GM19452 (cell line): ENCODE data around the gene CFAP53.
A peak's percentile ranks its signal among the peaks of the same experiment; 100 is the strongest.

ENCODE experiments used
- ATAC-seq: cut with Tn5 transposase; IDR thresholded peaks from one replicate; pipeline ENCODE4 v1.9.1; 2021; ENCODE audit not compliant: unreplicated experiment

The CFAP53 gene

GRCh38 chr18:50196261-50196660, 70.0 kb downstream of the CFAP53 start:
- no peak for ATAC-seq

GRCh38 chr18:50195689-50196088, 70.6 kb downstream of the CFAP53 start:
- ATAC-seq = no peak

- peak; percentile 62 for ATAC-seq
Observed at GRCh38 chr18:50194631-50195532, 71.4 kb downstream of the CFAP53 start, which contains the start of gene MYO5B. MYO5B (minus strand) TSS chr18:50195147; CDS start chr18:50194793, 354 bp downstream.

- peak; percentile 24 for ATAC-seq
Observed at GRCh38 chr18:50193796-50194630, 72.3 kb downstream of the CFAP53 start.

- no peak for ATAC-seq
Observed at GRCh38 chr18:50192995-50193795, 73.1 kb downstream of the CFAP53 start.

GRCh38 chr18:50190926-50191325, 75.4 kb downstream of the CFAP53 start:
- ATAC-seq = no peak

- no peak for ATAC-seq
Observed at GRCh38 chr18:50190236-50190635, 76.1 kb downstream of the CFAP53 start.

GRCh38 chr18:50189160-50189559, 77.1 kb downstream of the CFAP53 start:
- no peak for ATAC-seq

- no peak for ATAC-seq
Observed at GRCh38 chr18:50188652-50189051, 77.6 kb downstream of the CFAP53 start.

GRCh38 chr18:50187659-50188058, 78.6 kb downstream of the CFAP53 start:
- no peak for ATAC-seq

GRCh38 chr18:50186385-50186784, 79.9 kb downstream of the CFAP53 start:
- no peak for ATAC-seq

GRCh38 chr18:50183556-50183955, 82.7 kb downstream of the CFAP53 start:
- ATAC-seq = no peak

GRCh38 chr18:50182511-50182910, 83.8 kb downstream of the CFAP53 start:
- ATAC-seq = no peak

- ATAC-seq = no peak
Observed at GRCh38 chr18:50181590-50181989, 84.7 kb downstream of the CFAP53 start.

- ATAC-seq = no peak
Observed at GRCh38 chr18:50179465-50179864, 86.8 kb downstream of the CFAP53 start.

GRCh38 chr18:50177294-50177992, 88.9 kb downstream of the CFAP53 start:
- ATAC-seq = no peak
